IgD-negative memory B cell (primary cell): ENCODE measurements around the gene C1orf122. TPM values are rescaled to one million over a fixed set of nuclear protein-coding genes. Genes with fewer than 3 reads are reported as not detected.

Experiments used
- H3K27ac Mint-ChIP-seq, 3 donors: one replicate each; pipeline ENCODE4 v1.8.0; 2020 to 2022; ENCODE audit warnings: mild to moderate bottlenecking in 3 of 3, mixed read lengths in 3 of 3, moderate library complexity in 1 of 3
- H3K27me3 Mint-ChIP-seq: one replicate; pipeline ENCODE4 v1.8.0; 2021; ENCODE audit warnings: mixed read lengths
- H3K36me3 Mint-ChIP-seq: one replicate; pipeline ENCODE4 v1.8.0; 2020; ENCODE audit warnings: mild to moderate bottlenecking, mixed read lengths
- H3K4me1 Mint-ChIP-seq, 3 donors: one replicate each; pipeline ENCODE4 v1.8.0; 2020 to 2022; ENCODE audit warnings: mixed read lengths in 3 of 3, mild to moderate bottlenecking in 1 of 3
- H3K4me3 Mint-ChIP-seq, 4 donors: one replicate each; pipeline ENCODE4 v1.8.0; 2020 to 2022; ENCODE audit warnings: mild to moderate bottlenecking in 4 of 4, mixed read lengths in 4 of 4, moderate library complexity in 3 of 4
- H3K9me3 Mint-ChIP-seq, 3 donors: one replicate each; pipeline ENCODE4 v1.8.0; 2020 to 2021; ENCODE audit warnings: mixed read lengths in 3 of 3, mild to moderate bottlenecking in 1 of 3
- polyA plus RNA-seq: library from polyadenylated mRNA; unstranded; fragments of 300-500 nt; fragmentation: Illumina TruSeq; gene quantifications from one replicate; pipeline ENCODE4 v1.2.3, GENCODE V29; 2021

The C1orf122 gene
- polyA plus RNA-seq, 1 donor from 2014 or later, result 30.6 TPM

GRCh38 chr1:37846647-37847339 is 39.2 kb downstream of the C1orf122 start:
- Mint-ChIP-seq H3K27ac (peak overlapping the region; percentile 34 to 92 (median 85)), H3K36me3 (peaks cover 4% of the 10 kb centered on the region), H3K9me3 (no peaks in the 10 kb centered on the region), H3K4me1 (peaks cover 17 to 36% (median 28%) of the 10 kb centered on the region in 3 donors), H3K4me3 (peak overlapping the region; percentile 19 to 90 (median 72)), H3K27me3 (no peaks in the 10 kb centered on the region)

GRCh38 chr1:37849480-37849879 is 41.9 kb downstream of the C1orf122 start:
- Mint-ChIP-seq H3K4me3 (no peak overlapping the region), H3K36me3 (no peaks in the 10 kb centered on the region), H3K27me3 (no peaks in the 10 kb centered on the region), H3K27ac (no peak overlapping the region), H3K4me1 (peaks cover 24 to 41% (median 36%) of the 10 kb centered on the region in 3 donors), H3K9me3 (no peaks in the 10 kb centered on the region)

- H3K36me3 Mint-ChIP-seq, result no peaks in the 10 kb centered on the region
- no peak overlapping the region for H3K4me3 Mint-ChIP-seq
- no peak overlapping the region for H3K27ac Mint-ChIP-seq
- H3K9me3 Mint-ChIP-seq, result no peaks in the 10 kb centered on the region
- H3K4me1 Mint-ChIP-seq, result peaks cover 24 to 40% (median 37%) of the 10 kb centered on the region in 3 donors
- no peaks in the 10 kb centered on the region for H3K27me3 Mint-ChIP-seq
Observed at GRCh38 chr1:37850352-37850955, 42.9 kb downstream of the C1orf122 start.

DNA sequence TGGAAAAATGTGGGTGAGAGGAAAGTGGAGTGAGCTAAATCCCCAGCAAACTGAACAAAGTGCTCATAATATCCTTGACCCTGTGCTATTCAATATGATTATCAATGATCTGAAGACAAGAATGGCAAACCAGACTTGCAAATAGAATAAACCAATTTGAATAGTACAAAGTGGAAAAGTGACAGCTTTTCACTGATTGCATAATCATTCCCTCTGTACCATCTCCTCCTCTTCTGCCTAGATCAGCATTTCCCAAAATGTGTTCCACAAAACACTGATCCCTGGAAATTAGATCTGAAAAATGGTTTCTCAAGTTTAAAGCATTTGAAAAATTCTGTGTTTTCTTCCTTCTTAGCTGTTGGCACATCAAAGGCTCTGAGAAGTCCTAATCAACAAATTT is 43.7 kb downstream of the C1orf122 start:
- Mint-ChIP-seq H3K27me3 (no peaks in the 10 kb centered on the region), H3K4me1 (peaks cover 20 to 37% (median 30%) of the 10 kb centered on the region in 3 donors), H3K9me3 (no peaks in the 10 kb centered on the region), H3K36me3 (no peaks in the 10 kb centered on the region), H3K4me3 (no peak overlapping the region), H3K27ac (no peak overlapping the region)

- Mint-ChIP-seq H3K27ac (no peak overlapping the region), H3K27me3 (no peaks in the 10 kb centered on the region), H3K36me3 (no peaks in the 10 kb centered on the region), H3K9me3 (no peaks in the 10 kb centered on the region), H3K4me3 (no peak overlapping the region), H3K4me1 (peaks cover 17 to 31% (median 24%) of the 10 kb centered on the region in 3 donors)
Observed at GRCh38 chr1:37851782-37852210, 44.2 kb downstream of the C1orf122 start.

- Mint-ChIP-seq H3K36me3 (peaks cover 1% of the 10 kb centered on the region), H3K27me3 (no peaks in the 10 kb centered on the region), H3K27ac (peak overlapping the region in 2 of 3 donors; percentile 3 to 30), H3K4me1 (peaks cover 18 to 34% (median 22%) of the 10 kb centered on the region in 3 donors), H3K4me3 (peak overlapping the region in 1 of 4 donors; percentile 7), H3K9me3 (no peaks in the 10 kb centered on the region)
Observed at GRCh38 chr1:37853157-37853556, 45.6 kb downstream of the C1orf122 start.

- no peaks in the 10 kb centered on the region for H3K9me3 Mint-ChIP-seq
- H3K4me1 Mint-ChIP-seq, result peaks cover 21 to 35% (median 24%) of the 10 kb centered on the region in 3 donors
- H3K4me3 Mint-ChIP-seq, result no peak overlapping the region
- H3K27ac Mint-ChIP-seq, result peak overlapping the region in 1 of 3 donors; percentile 8
- H3K36me3 Mint-ChIP-seq, result peaks cover 1% of the 10 kb centered on the region
- H3K27me3 Mint-ChIP-seq, result no peaks in the 10 kb centered on the region
Observed at GRCh38 chr1:37854406-37854805, 46.8 kb downstream of the C1orf122 start.

Other genes starting within 250 kb of the C1orf122 start
- gene GNL2, start 211.9 kb upstream of the C1orf122 start, polyA plus RNA-seq, result 64.4 TPM
- gene RSPO1, start 172.9 kb upstream of the C1orf122 start, polyA plus RNA-seq, result not detected
- 1.4 TPM for gene CDCA8, start 115.3 kb upstream of the C1orf122 start, polyA plus RNA-seq
- not detected for gene EPHA10, start 42.7 kb upstream of the C1orf122 start, polyA plus RNA-seq
- gene MANEAL, start 13.9 kb upstream of the C1orf122 start, polyA plus RNA-seq, result 2.7 TPM
- gene YRDC, start 418 bp downstream of the C1orf122 start, polyA plus RNA-seq, result 14.9 TPM
- gene MTF1, start 51.8 kb downstream of the C1orf122 start, polyA plus RNA-seq, result 23.6 TPM
- 24.2 TPM for gene INPP5B, start 139.3 kb downstream of the C1orf122 start, polyA plus RNA-seq
- 70.7 TPM for gene SF3A3, start 182.2 kb downstream of the C1orf122 start, polyA plus RNA-seq
- 1.7 TPM for gene FHL3, start 197.7 kb downstream of the C1orf122 start, polyA plus RNA-seq
- gene UTP11, start 204.9 kb downstream of the C1orf122 start, polyA plus RNA-seq, result 18.9 TPM
- gene POU3F1, start 239.0 kb downstream of the C1orf122 start, polyA plus RNA-seq, result not detected